K562 (cell line): Measurements from ENCODE around the gene RGS3. TPM values are rescaled to one million over a fixed set of nuclear protein-coding genes. Genes with fewer than 3 reads are reported as not detected.

Source experiments
- ATAC-seq: fragments of 200-7000 bp; cut with Tn5 transposase; 3 replicates; pipeline ENCODE4 v1.9.1; 2020; ENCODE audit warnings: moderate library complexity
- BruUV-seq: library from RNA; stranded (reverse); fragments of 400-500 nt; replicated peaks from 2 replicates; lab custom pipeline; 2021; lab: Mats Ljungman, UMichigan
- CTCF ChIA-PET: fragments of 300-600 bp; formaldehyde crosslinking; extraction: SDS; loops from one replicate; lab custom pipeline; 2021; ENCODE audit warnings: low intra/inter-chr PET ratio; lab: Yijun Ruan, JAX
- POLR2A ChIA-PET: fragments of 300-600, 350-650 bp; sonication (Branson Sonifier 250); formaldehyde crosslinking; extraction: SDS; loops from one replicate; lab custom pipeline; 2021; ENCODE audit warnings: antibody characterized with exemption, inconsistent platforms; lab: Yijun Ruan, JAX
- DNase-seq, 4 experiments: peaks; one replicate each; pipeline versions ENCODE4 v3.0.0 to v3.0.0-alpha.2; 2011 to 2018; ENCODE audit warnings: low spot score in 3 of 4, mixed read lengths in 3 of 4; ENCODE audit errors: extremely low read depth in 1 of 4
- FAIRE-seq: peaks from 2 replicates; lab custom pipeline; 2011; peaks lifted over from hg19 to GRCh38; lab: Jason Lieb, UNC
- H2AFZ ChIP-seq: 2 replicates; pipeline ENCODE4 v1.6.0; 2011; ENCODE audit warnings: low read depth, low read length, control low read depth, inconsistent platforms
- H3K27ac ChIP-seq: fragments of 200-600 bp; 3 replicates; pipeline ENCODE4 v1.8.0; 2011; ENCODE audit warnings: low read depth, mild to moderate bottlenecking, control low read depth, inconsistent platforms, low read length, moderate library complexity, mixed read lengths; ENCODE audit errors: extremely low read depth
- H3K27me3 ChIP-seq, 2 experiments: fragments of 300-600 bp in 1 of 2; 2 replicates in 1 of 2; 3 replicates in 1 of 2; pipeline versions ENCODE4 v1.6.0 to v1.8.0; 2011; ENCODE audit warnings: inconsistent platforms in 2 of 2, low read length in 2 of 2, mild to moderate bottlenecking in 1 of 2, mixed read lengths in 1 of 2, moderate library complexity in 1 of 2; ENCODE audit not compliant: control insufficient read depth in 2 of 2, insufficient read depth in 2 of 2
- H3K36me3 ChIP-seq: fragments of 300-600 bp; 3 replicates; pipeline ENCODE4 v1.8.0; 2011; ENCODE audit warnings: mild to moderate bottlenecking, low read length, inconsistent platforms; ENCODE audit not compliant: control insufficient read depth, insufficient read depth
- H3K4me1 ChIP-seq, 2 experiments: fragments of 200-600 bp in 1 of 2; replicated peaks in 1 of 2; 2 replicates in 1 of 2; 3 replicates in 1 of 2; pipeline versions ENCODE4 v1.5.1 to v1.8.0; 2011; ENCODE audit warnings: inconsistent platforms in 2 of 2, low read length in 2 of 2, mild to moderate bottlenecking in 1 of 2, mixed read lengths in 1 of 2, moderate library complexity in 1 of 2; ENCODE audit not compliant: control insufficient read depth in 2 of 2, insufficient read depth in 2 of 2
- H3K4me2 ChIP-seq: 2 replicates; pipeline ENCODE4 v1.6.1; 2011; ENCODE audit warnings: low read length, control low read depth, inconsistent platforms, mixed read lengths; ENCODE audit not compliant: insufficient read depth
- H3K4me3 ChIP-seq: fragments of 200-600 bp; sonication (generic), shearing (Covaris generic); 2 replicates; pipeline ENCODE4 v1.5.1; 2016; ENCODE audit warnings: control low read depth, inconsistent platforms
- H3K79me2 ChIP-seq: fragments of 200-600 bp; 3 replicates; pipeline ENCODE4 v1.8.0; 2011; ENCODE audit warnings: low read length, inconsistent platforms; ENCODE audit not compliant: control insufficient read depth, insufficient read depth
- H3K9ac ChIP-seq, 2 experiments: 2 replicates each; pipeline versions ENCODE4 v1.6.0 to v1.6.1; 2011; ENCODE audit warnings: low read depth in 2 of 2, low read length in 2 of 2, control low read depth in 1 of 2, inconsistent platforms in 1 of 2, mild to moderate bottlenecking in 1 of 2, mixed read lengths in 1 of 2; ENCODE audit not compliant: insufficient read depth in 1 of 2
- H3K9me1 ChIP-seq: one replicate; pipeline ENCODE4 v1.6.0; 2011; ENCODE audit warnings: inconsistent platforms, mild to moderate bottlenecking, low read length, moderate library complexity; ENCODE audit not compliant: control insufficient read depth, insufficient read depth
- H3K9me3 ChIP-seq: replicated peaks from 2 replicates; pipeline ENCODE4 v1.5.1; 2011; ENCODE audit warnings: low read depth, low read length, inconsistent platforms; ENCODE audit not compliant: control insufficient read depth, insufficient read depth
- H4K20me1 ChIP-seq: replicated peaks from 2 replicates; pipeline ENCODE4 v1.6.1; 2011; ENCODE audit warnings: low read length, inconsistent platforms, mixed read lengths; ENCODE audit not compliant: control insufficient read depth, insufficient read depth
- ATF3 ChIP-seq, 2 experiments: fragments of 450-650 bp in 1 of 2; sonication (generic) in 1 of 2; formaldehyde crosslinking in 1 of 2; IDR thresholded peaks in 1 of 2; conservative IDR thresholded peaks in 1 of 2; 2 replicates each; pipeline versions ENCODE4 v1.6.1 to v1.8.1; 2016 to 2023; ENCODE audit warnings: mild to moderate bottlenecking in 2 of 2, moderate library complexity in 2 of 2, inconsistent platforms in 1 of 2, missing genetic modification reagents in 1 of 2
- ATF7 ChIP-seq: fragments of 450-650 bp; IDR thresholded peaks from 2 replicates; pipeline ENCODE4 v1.7.1; 2014; ENCODE audit warnings: mild to moderate bottlenecking, moderate library complexity
- CEBPZ ChIP-seq: fragments of 150-350 bp; IDR thresholded peaks from 2 replicates; pipeline ENCODE4 v1.6.1; 2014; ENCODE audit warnings: low read depth, mild to moderate bottlenecking, low read length, borderline replicate concordance
- JUN ChIP-seq, 2 experiments: sonication (generic) in 1 of 2; formaldehyde crosslinking in 1 of 2; IDR thresholded peaks; 2 replicates each; pipeline versions ENCODE4 v1.6.1 to v1.8.0; 2012 to 2022; ENCODE audit warnings: borderline replicate concordance in 2 of 2, mild to moderate bottlenecking in 2 of 2, improper control_type of control experiment in 1 of 2, low read depth in 1 of 2, low read length in 1 of 2, missing genetic modification reagents in 1 of 2
- JUND ChIP-seq, 2 experiments: IDR thresholded peaks; 2 replicates in 1 of 2; 3 replicates in 1 of 2; pipeline ENCODE4 v1.6.1; 2011; ENCODE audit warnings: borderline replicate concordance in 2 of 2, low read depth in 2 of 2, low read length in 2 of 2, improper control_type of control experiment in 1 of 2, missing biosample characterization in 1 of 2, missing genetic modification characterization in 1 of 2, missing genetic modification reagents in 1 of 2
- NCOR1 ChIP-seq: fragments of 450-650 bp; IDR thresholded peaks from 2 replicates; pipeline ENCODE4 v1.6.1; 2016; ENCODE audit warnings: mild to moderate bottlenecking, moderate library complexity
- WGBS: fragments of 100-300 bp; shearing (Covaris generic); methylation state at CpG from one replicate; pipeline ENCODE4 v1.1.6; 2016; ENCODE audit warnings: low coverage, mixed read lengths; ENCODE audit not compliant: insufficient coverage; ENCODE audit errors: missing lambda C conversion rate; 5-methylcytosine and 5-hydroxymethylcytosine counted together
- in situ Hi-C: fragments of 300-500 bp; cut with MboI; formaldehyde crosslinking; loops from 4 replicates; pipeline ENCODE4 v1.15.0; 2018; ENCODE audit warnings: inconsistent platforms, mixed read lengths
- intact Hi-C: fragments of 100-400 bp; cut with micrococcal nuclease; formaldehyde crosslinking; loops from 2 replicates; pipeline ENCODE4 v1.14.2; 2022
- polyA plus RNA-seq, 8 experiments: library from polyadenylated mRNA; depleted of rRNA in 4 of 8; stranded (reverse) in 5 of 8; unstranded in 3 of 8; fragments of >200 nt; fragmentation: Nextera tagmentation in 2 of 8; fragmentation: Illumina TruSeq in 1 of 8; extraction: Ambion mirVana in 2 of 8; extraction: Trizol in 1 of 8; gene quantifications; 2 replicates each; pipeline versions ENCODE4 v1.2.1 to v1.2.3, GENCODE V29; 2011 to 2014; ENCODE audit warnings: inconsistent platforms in 1 of 8, missing spikeins in 1 of 8
- total RNA-seq, 7 experiments: library from RNA; depleted of rRNA in 6 of 7; stranded (reverse); fragments of >200 nt in 6 of 7; fragmentation: Illumina TruSeq in 2 of 7; extraction: Trizol in 2 of 7; gene quantifications; 2 replicates each; pipeline versions ENCODE4 v1.2.1 to v1.2.3, GENCODE V29; 2011 to 2021; ENCODE audit warnings: low replicate concordance in 1 of 7

Gene RGS3
- total and polyA plus RNA-seq, 9 of the 15 experiments (the other 6 are each of a cell fraction or from before 2014, with no cell fraction given) = 0.08 to 2.9 (median 0.95) TPM

DNA sequence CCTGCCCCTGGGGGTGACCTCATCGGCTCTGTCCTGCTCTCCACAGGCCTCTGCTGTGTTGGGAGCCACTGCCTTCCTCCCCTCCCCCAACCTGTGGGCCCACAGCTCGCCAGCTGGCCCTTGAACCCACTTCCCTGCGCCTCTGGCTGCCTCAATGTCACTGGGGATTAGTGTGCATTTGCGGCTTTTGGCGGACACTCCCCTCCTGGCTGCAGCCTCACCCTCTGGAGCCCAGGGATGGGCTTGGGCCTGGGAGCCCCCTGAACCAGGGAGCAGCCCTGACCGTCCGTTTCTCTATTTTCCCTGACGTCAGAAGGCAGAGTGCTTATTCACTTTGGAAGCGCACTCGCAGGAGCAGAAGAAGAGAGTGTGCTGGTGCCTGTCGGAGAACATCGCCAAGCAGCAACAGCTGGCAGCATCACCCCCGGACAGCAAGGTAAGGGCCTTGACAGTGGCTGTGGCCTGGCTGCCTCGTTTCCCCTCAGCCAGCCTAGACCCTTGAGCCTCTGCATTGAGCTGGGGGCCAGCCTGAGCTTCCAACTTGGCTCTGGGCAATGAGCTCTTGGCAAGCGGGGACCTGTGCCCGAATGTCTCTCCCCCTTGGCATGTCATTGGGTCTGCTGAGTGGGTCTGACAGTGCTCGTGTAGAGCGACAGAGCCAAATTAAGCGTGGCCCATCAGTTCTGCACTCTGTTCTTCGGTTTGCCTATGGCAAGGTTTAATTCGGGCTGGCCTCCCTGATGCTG, 73.1 kb downstream of the RGS3 start:
- Histone ChIP-seq H3K4me1 (peaks cover 12 to 13% of the 10 kb centered on the region in 2 experiments; a peak in 4 of 5 replicates), H3K4me2 (no peak overlapping the region), H3K79me2 (no peaks in the 10 kb centered on the region), H3K27me3 (peaks cover 8 to 13% of the 10 kb centered on the region in 2 experiments; a peak in 2 of 5 replicates), H3K9ac (peak overlapping the region in 1 of 2 experiments; percentile 43; a peak in 2 of 4 replicates), H3K9me3 (no peaks in the 10 kb centered on the region), H3K27ac (no peak overlapping the region), H4K20me1 (no peaks in the 10 kb centered on the region), H3K36me3 (no peaks in the 10 kb centered on the region), H3K4me3 (no peak overlapping the region), H3K9me1 (peaks cover 3% of the 10 kb centered on the region), H2AFZ (no peak overlapping the region)
- intact Hi-C loops (no loop called here), in situ Hi-C loops (no loop called here)
- no peak for FAIRE-seq
- ChIA-PET CTCF (no interaction called here), POLR2A (interaction anchor here (0.5 kb wide), 1 partner anchor 46 kb away, joined by 3 read pairs; no protein-coding TSS in a partner anchor)
- peak; percentile 8; the same call in 1 of the 3 replicates for ATAC-seq
- 50% methylated on average over 20 of the region's 21 CpGs for WGBS
- peak; percentile 39 for TF ChIP-seq ATF7
- peak; percentile 48; the same call in 1 of the 2 replicates for TF ChIP-seq JUND (IDR thresholded peaks at IDR 0.05; ENCODE audit: borderline replicate concordance, low read depth, low read length)
- TF ChIP-seq JUND (tag; IDR thresholded peaks at IDR 0.05; ENCODE audit: borderline replicate concordance, low read depth, low read length) = peak; percentile 19; the same call in 1 of the 3 replicates
- no peak for TF ChIP-seq NCOR1
- TF ChIP-seq ATF3 (IDR thresholded peaks at IDR 0.05) = peak; percentile 70
- TF ChIP-seq ATF3 (CRISPR knock-in tag; conservative IDR thresholded peaks at IDR 0.05) = no peak
- no peak for TF ChIP-seq CEBPZ
- TF ChIP-seq JUN (IDR thresholded peaks at IDR 0.05; ENCODE audit: borderline replicate concordance, low read depth, low read length) = 0 out of 2 replicates have a peak, but pooled peaks have one; percentile 12
- no peak for TF ChIP-seq JUN (CRISPR knock-in tag; IDR thresholded peaks at IDR 0.05; ENCODE audit: borderline replicate concordance)
- peak in 3 of 4 experiments; percentile 23 to 27 (median 26) for DNase-seq
- no TSS peak for BruUV-seq
